Adipose tissue (tissue), 3 donors: Measurements from ENCODE around the gene CSNK1D. TPM values are rescaled to one million over a fixed set of nuclear protein-coding genes. Genes with fewer than 3 reads are reported as not detected.

Experiments
- H3K27ac ChIP-seq: one replicate; pipeline ENCODE4 v1.5.1; 2013; ENCODE audit warnings: low read depth, low read length
- WGBS, 3 donors: extraction: QIAGEN DNeasy Blood & Tissue Kit; methylation state at CpG; one replicate each; pipeline ENCODE4 v1.1.7; 2013; 5-methylcytosine and 5-hydroxymethylcytosine counted together
- polyA plus RNA-seq, 3 donors: library from polyadenylated mRNA; stranded (reverse); fragments of 200-250 nt; gene quantifications; one replicate each; pipeline ENCODE4 v1.2.3, GENCODE V29; 2013
- donor health status: healthy with polysubstance abuse.
- donor health status: Bipolar disorder and iron deficiency.
- donor health status: healthy.

CSNK1D gene
- polyA plus RNA-seq, 3 donors, result 69.1 to 113 (median 90.8) TPM

- H3K27ac ChIP-seq, result peak overlapping the region; percentile 14
- 65 to 79% (median 72%) methylated on average over 16 to 18 of the region's 18 CpGs for WGBS, 3 donors
Measured at GRCh38 chr17:82227629-82228277, 45.7 kb downstream of the CSNK1D start.

GRCh38 chr17:82226809-82227628 is 46.5 kb downstream of the CSNK1D start:
- WGBS, 3 donors, result 84 to 90% (median 85%) methylated on average over 11 to 16 of the region's 16 CpGs
- H3K27ac ChIP-seq, result no peak overlapping the region

DNA sequence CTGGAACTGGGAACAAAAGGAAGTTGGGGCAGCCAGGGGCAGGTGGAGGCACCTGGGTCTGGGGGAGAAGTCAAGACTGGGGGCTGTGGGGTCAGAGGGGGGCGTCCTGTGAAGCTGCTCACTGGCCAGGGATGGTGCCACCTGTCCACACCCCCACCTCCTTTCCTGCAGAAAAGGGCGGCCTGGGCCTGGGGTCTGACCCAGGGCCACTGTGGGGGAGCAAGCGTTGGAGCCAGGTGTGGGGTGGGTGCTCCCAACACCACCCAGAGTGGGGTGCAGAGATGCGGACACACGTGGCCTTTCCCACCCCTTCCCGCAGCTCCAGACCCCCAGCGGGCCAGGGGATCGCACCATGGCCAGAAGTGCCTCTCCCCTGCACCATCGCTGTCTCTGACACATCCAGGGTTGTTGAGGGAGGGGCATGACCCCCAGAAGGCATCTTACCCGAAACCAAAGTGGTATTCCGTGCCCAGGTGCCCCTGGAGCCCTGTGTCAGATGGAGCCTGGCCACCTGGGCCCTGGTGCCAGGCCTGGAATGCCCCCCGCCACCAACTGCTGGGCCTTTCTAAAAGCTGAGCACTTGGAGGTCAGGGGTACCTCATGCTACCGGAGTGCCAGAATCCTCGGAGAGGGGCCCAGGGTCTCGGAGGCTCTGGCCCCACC is 47.2 kb downstream of the CSNK1D start:
- WGBS, 3 donors, result 85 to 89% (median 87%) methylated on average over 15 of the region's 15 CpGs
- H3K27ac ChIP-seq, result no peak overlapping the region

- WGBS, 3 donors, result 74 to 86% (median 75%) methylated on average over 21 to 24 of the region's 24 CpGs
- H3K27ac ChIP-seq, result no peak overlapping the region
Measured at GRCh38 chr17:82225368-82226029, 48.0 kb downstream of the CSNK1D start.

DNA sequence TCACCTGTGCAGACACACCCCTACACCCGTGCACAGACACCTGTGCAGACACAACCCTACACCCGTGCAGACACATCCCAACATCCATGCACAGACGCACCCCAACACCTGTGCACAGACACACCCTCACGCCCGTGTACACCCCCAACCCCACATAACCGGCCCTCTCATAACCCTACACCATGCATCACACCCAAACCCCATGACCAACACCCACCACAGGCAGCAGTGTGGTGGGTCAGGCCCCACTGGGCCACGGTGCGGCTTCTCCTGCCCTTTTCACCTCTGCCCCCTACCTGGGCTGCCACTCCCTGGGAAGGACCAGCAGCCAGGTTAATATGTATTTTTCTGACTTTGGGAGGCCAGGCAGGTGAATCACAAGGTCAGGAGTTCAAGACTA is 48.8 kb downstream of the CSNK1D start:
- no peak overlapping the region for H3K27ac ChIP-seq
- WGBS, 3 donors, result 76 to 86% (median 83%) methylated on average over 8 of the region's 8 CpGs

- no peak overlapping the region for H3K27ac ChIP-seq
- 79 to 88% (median 84%) methylated on average over 5 of the region's 5 CpGs for whole genome bisulfite sequencing, 3 donors
Measured at GRCh38 chr17:82223517-82223916, 50.0 kb downstream of the CSNK1D start.

DNA sequence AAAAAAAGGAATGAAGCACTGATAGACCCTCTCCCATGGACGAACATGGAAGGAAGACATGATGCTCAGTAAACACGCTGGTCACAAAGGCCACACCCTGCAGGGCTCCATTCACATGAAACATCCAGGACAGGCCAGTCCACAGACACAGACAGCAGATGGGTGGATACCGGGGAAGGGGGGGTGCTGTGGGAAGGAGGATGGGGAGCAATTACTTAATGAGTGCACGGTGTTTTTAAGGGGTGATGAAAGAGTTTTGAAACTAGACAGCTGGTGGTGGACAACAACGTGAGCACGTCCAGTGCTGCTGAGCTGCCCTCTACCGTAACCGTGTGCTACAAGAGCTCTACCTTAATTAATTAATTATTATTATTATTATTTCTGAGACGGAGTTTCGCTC is 50.7 kb downstream of the CSNK1D start:
- no peak overlapping the region for H3K27ac ChIP-seq
- 44 to 75% (median 54%) methylated on average over 10 of the region's 10 CpGs for WGBS, 3 donors

GRCh38 chr17:82221341-82221902 is 52.1 kb downstream of the CSNK1D start:
- 76 to 78% (median 77%) methylated on average over 10 of the region's 10 CpGs for WGBS, 3 donors
- H3K27ac ChIP-seq, result no peak overlapping the region

DNA sequence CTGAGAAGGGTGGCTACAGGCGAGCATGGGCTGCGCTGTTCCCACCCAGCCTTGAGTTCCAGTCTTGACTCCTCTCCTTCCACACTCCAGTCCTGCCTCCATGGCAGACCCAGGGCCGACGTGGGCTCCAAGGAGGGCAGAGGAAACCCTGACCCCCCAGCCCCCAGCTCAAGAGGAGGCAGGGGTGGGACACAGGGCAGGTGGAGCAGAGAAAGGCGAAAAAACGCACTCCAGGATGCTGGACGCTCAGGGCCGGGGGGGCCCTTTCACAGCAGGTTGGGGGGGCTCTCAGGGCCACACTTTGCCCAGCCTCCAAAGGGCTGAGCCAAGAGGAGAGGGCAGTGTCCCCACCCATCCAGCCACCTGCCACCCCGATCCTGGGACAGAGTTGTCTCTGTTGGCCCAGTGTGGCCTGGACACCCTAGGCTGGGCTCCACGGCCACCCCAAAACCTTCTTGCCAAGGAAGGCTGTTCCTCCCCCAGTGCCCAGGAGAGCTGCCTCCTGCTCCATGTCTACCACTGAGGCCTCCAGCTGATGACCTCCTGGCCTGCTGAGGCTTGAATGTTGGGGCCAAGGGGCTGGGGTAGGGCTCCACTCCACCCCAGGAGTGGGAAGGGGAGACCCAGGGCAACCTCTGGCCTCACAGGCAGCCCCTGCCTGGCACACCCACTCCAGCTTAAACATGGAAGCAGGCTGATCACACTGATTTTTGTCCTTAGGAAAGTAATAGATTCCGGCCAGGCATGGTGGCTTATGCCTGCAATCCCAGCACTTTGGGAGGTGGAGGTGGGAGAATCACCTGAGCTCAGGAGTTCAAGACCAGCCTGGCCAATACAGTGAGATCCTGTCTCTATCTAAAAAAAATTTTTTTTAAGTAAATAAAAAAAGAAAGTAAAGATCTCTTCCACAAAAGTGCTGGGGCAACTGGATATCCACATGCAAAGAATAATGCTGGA is 53.5 kb downstream of the CSNK1D start:
- WGBS, 3 donors, result 84 to 91% (median 85%) methylated on average over 11 of the region's 11 CpGs
- H3K27ac ChIP-seq, result no peak overlapping the region

DNA sequence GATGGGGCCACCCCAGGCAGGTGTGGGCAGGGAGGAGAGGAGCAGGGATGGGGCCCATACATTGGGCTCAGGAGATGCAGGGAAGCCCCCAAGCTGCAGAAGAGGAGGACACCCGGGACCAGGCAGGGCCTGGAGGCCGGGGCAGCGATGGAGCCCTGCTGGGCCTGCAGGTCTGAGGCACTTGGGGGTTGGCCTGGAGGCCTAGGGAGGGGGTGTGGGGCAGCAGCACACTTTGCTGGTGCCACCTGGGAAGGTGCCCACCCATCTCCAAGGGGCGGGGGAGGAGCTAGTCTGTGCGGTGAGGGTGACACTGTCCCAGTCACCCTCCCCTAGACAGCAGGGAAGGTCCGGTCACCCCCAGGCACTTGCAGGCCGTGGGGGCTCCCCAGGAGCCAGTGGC is 54.4 kb downstream of the CSNK1D start:
- WGBS, 3 donors, result 90 to 94% (median 92%) methylated on average over 7 of the region's 7 CpGs
- no peak overlapping the region for H3K27ac ChIP-seq

GRCh38 chr17:82218349-82219075 is 55.0 kb downstream of the CSNK1D start:
- H3K27ac ChIP-seq, result no peak overlapping the region
- 92 to 93% (median 92%) methylated on average over 28 to 32 of the region's 32 CpGs for WGBS, 3 donors

- H3K27ac ChIP-seq, result peak overlapping the region; percentile 92
- 51 to 81% (median 55%) methylated on average over 21 of the region's 21 CpGs for WGBS, 3 donors
Measured at GRCh38 chr17:82217530-82218204, 55.8 kb downstream of the CSNK1D start.

DNA sequence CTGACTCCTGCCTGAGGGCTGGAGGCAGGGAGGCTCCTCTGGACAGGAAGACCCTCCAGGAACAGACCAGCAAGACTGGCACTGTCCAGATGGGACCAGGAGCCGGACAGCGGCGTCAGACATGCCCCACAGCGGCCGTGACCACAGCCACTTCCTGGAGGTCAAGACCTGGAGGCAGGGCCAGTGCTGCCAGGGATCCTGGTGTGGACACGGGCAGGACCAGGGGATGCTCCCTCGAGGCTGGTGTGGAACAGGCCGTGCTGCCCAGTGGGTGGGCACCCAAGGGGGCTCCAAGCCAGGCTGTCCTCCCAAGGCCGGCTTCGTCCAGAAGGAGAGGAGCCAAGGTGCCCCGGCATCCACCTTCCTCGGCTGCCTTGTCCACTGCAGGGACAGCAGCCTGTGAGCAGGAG is 56.4 kb downstream of the CSNK1D start:
- 53 to 87% (median 57%) methylated on average over 10 to 12 of the region's 12 CpGs for WGBS, 3 donors
- H3K27ac ChIP-seq, result peak overlapping the region; percentile 92

- H3K27ac ChIP-seq, result peak overlapping the region; percentile 92
- 29 to 33% (median 32%) methylated on average over 17 of the region's 17 CpGs for WGBS, 3 donors
Measured at GRCh38 chr17:82216301-82217119, 57.0 kb downstream of the CSNK1D start.

DNA sequence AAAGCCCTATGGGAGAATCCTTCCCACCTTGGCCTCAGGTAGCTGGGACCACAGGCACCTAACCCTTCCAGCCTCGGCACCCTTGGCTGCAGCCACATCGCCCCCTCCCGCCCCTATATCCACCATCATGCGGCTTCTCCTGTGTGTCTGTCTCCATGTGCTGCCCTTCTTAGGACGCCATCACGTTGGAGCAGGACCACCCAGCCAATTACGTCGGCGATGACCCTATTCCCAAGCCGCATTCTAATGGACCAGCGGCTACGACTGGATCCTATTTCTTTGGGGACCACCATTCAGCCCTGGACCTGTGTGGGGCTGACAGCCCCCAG is 57.6 kb downstream of the CSNK1D start:
- 85 to 91% (median 87%) methylated on average over 12 of the region's 12 CpGs for WGBS, 3 donors
- H3K27ac ChIP-seq, result peak overlapping the region; percentile 48
